ENCODE results near the gene ADAMTS12. TPM values are rescaled to one million over a fixed set of nuclear protein-coding genes. Genes with fewer than 3 reads are reported as not detected.

ADAMTS12 gene
- total RNA-seq, 1 experiment from 2014 or later: 0.05 TPM

- Histone ChIP-seq H3K9me3 (ENCODE audit: control insufficient read depth in 1 of 2, insufficient read depth in 1 of 2, low read depth in 1 of 2, low read length in 2 of 2) (no peaks in the 10 kb centered on the region), H4K20me1 (ENCODE audit: insufficient read depth) (no peaks in the 10 kb centered on the region), H3K4me2 (ENCODE audit: low read length) (no peak overlapping the region), H3K27me3 (ENCODE audit: insufficient read depth, low read length) (peaks cover 38% of the 10 kb centered on the region), H3K4me3 (replicated peaks in 1 of 2; ENCODE audit: low read depth in 1 of 2, low read length in 2 of 2) (no peak overlapping the region), H3K27ac (ENCODE audit: low read depth, low read length) (no peak overlapping the region), H3K79me2 (ENCODE audit: insufficient read depth, low read length) (no peaks in the 10 kb centered on the region), H3K9ac (ENCODE audit: low read length) (no peak overlapping the region), H3K9me2 (ENCODE audit: insufficient read depth) (no peaks in the 10 kb centered on the region), H3K4me1 (ENCODE audit: control insufficient read depth in 1 of 2, insufficient read depth in 2 of 2, low read length in 2 of 2) (no peaks in the 10 kb centered on the region), H2AFZ (ENCODE audit: low read depth, low read length, poor library complexity, severe bottlenecking) (no peak overlapping the region), H3K36me3 (ENCODE audit: control insufficient read depth in 1 of 2, insufficient read depth in 2 of 2, low read length in 2 of 2) (no peaks in the 10 kb centered on the region)
- intact Hi-C loops (cut with micrococcal nuclease): no loop called here
- DNase-seq (ENCODE audit: low read depth, low spot score) (no peak), ATAC-seq (no peak)
- no TSS peak for BruUV-seq (replicated peaks)
- RAD21 ChIA-PET (ENCODE audit: low non-redundant PET in 1 of 2, low total read pairs in 2 of 2, uncharacterized antibody in 2 of 2, unreplicated experiment in 2 of 2): no interaction called here
- POLR2A ChIA-PET: no interaction called here
- no peak for TF ChIP-seq FOSL1 (IDR thresholded peaks at IDR 0.05; ENCODE audit: low read depth)
- no peak for TF ChIP-seq POLR2AphosphoS5 (IDR thresholded peaks at IDR 0.05; ENCODE audit: low read depth, low read length)
- no peak for TF ChIP-seq EZH2 (IDR thresholded peaks at IDR 0.05)
- TF ChIP-seq ZBTB33 (IDR thresholded peaks at IDR 0.05; ENCODE audit: extremely low read depth, insufficient replicate concordance, low read length): no peak
- no peak for TF ChIP-seq SRF (IDR thresholded peaks at IDR 0.05; ENCODE audit: low read depth)
- TF ChIP-seq ELF1 (IDR thresholded peaks at IDR 0.05; ENCODE audit: borderline replicate concordance, low read depth): no peak
- no peak for TF ChIP-seq CTCF (IDR thresholded peaks at IDR 0.05 in 2 of 3, conservative IDR thresholded peaks at IDR 0.05 in 1 of 3; ENCODE audit: borderline replicate concordance in 1 of 3, insufficient read depth in 1 of 3, low read depth in 2 of 3, low read length in 2 of 3)
- no peak for TF ChIP-seq SP1 (IDR thresholded peaks at IDR 0.05; ENCODE audit: low read depth)
- TF ChIP-seq POLR2A (IDR thresholded peaks at IDR 0.05; ENCODE audit: borderline replicate concordance, extremely low read depth, insufficient read depth, insufficient read length): no peak
- TF ChIP-seq ZFX (IDR thresholded peaks at IDR 0.05): no peak
- CTCF ChIA-PET: no interaction called here
These were observed 45.4 kb upstream of the ADAMTS12 start for GRCh38 chr5:33937017-33937706.

Measured in HCT116 (cell line).